HG02678 (cell line): Measurements from ENCODE around the gene NTM.
A peak's percentile ranks its signal among the peaks of the same experiment; 100 is the strongest.
"Not testable (repeated sequence)": the region's sequence is repeated elsewhere in the genome, so short reads cannot be mapped to it uniquely, and the experiment has no call there.

ENCODE experiments used
- ATAC-seq: cut with Tn5 transposase; IDR thresholded peaks from one replicate; pipeline ENCODE4 v1.9.1; 2021; ENCODE audit warnings: mild to moderate bottlenecking, moderate library complexity; ENCODE audit not compliant: unreplicated experiment

NTM gene

DNA sequence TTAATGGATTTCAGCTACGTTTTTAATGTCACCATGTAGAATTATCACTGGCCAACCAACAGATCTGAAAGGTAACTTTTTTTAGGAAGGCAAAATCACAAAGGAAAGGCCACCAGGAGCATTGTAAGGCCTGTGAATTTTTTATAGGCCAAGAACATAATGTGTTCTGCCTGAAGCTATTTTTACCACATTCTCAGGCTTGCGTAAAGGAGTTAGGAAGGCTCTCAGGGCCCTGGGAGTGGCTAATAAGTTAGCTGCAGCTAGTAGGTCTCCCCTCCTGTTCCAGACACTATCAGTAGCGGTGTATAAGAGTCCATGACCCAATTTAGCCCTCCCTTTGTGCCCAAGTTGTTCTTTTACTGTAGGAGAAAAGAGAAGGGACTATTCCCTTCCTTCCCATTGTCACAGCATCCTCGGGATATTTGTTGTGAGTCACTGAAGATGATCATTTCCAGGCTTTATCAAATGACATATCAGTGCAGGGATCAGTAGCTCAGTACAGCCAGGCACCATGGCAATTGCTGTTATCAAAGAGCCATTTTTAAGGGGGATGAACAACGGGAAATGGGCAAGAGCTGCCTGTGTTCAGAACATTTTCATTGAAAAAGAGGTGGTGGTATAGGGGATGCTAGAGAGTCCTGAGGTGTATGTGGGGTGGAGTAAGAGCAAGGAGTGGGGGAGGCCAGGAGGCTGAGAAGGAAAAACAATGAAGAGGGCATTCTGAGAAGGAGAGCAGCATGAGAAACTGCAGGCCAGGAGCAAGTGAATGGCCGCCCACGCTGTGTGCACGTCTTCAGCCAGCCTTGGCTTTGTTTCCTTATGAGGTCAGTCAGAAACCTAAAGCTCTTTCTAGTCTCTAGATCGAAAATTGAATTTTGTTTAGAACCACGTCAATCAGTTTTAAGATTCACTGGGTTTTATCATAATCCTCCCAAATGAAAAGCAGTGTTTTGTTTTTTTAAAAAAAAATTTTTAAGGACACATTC is 940.3 kb downstream of the NTM start:
- no peak for ATAC-seq

DNA sequence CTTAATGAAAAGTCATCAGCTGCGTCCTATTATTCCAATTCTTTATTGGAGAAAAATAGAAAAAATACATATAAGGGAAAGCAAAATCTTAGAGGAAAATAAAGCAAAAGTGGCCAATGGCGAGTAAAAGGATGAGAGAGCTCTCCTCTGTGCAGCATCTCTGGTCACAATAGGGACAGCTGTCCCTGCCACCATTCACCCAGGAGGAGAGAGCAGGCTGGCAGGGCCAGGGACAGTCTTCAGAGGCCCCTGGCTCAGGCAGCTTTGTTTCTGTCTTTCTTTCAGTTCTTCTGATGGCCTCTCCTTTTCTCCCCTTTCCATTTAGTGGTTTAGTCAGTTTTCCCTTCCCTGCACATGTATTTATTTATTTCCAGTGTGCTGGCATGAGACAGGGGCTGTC is 941.3 kb downstream of the NTM start:
- ATAC-seq, result no peak

GRCh38 chr11:132312161-132312560 is 941.7 kb downstream of the NTM start:
- ATAC-seq, result no peak

DNA sequence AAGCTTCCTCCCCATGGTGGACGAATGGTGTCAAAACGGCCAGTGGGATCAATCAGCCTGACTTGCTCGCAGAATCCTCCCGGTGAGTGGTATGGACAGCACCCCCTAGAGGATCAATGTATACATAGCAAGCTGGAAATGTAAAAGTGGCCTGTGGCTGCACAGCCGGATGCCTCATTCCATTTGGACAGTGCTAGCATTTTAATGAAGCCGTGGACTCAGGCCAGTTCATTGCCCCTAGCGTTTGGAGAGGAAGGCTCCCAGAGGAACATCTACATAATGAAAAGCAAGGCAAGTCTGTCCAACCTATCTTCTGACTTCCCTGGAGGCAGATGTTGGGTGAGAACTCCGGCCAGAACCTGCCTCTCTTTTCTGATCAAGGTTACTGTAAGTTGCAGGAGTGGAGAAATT is 942.3 kb downstream of the NTM start:
- no peak for ATAC-seq

- no peak for ATAC-seq
These were observed 944.6 kb downstream of the NTM start for GRCh38 chr11:132314911-132315455.

GRCh38 chr11:132315696-132316095 is 945.3 kb downstream of the NTM start:
- no peak for ATAC-seq

DNA sequence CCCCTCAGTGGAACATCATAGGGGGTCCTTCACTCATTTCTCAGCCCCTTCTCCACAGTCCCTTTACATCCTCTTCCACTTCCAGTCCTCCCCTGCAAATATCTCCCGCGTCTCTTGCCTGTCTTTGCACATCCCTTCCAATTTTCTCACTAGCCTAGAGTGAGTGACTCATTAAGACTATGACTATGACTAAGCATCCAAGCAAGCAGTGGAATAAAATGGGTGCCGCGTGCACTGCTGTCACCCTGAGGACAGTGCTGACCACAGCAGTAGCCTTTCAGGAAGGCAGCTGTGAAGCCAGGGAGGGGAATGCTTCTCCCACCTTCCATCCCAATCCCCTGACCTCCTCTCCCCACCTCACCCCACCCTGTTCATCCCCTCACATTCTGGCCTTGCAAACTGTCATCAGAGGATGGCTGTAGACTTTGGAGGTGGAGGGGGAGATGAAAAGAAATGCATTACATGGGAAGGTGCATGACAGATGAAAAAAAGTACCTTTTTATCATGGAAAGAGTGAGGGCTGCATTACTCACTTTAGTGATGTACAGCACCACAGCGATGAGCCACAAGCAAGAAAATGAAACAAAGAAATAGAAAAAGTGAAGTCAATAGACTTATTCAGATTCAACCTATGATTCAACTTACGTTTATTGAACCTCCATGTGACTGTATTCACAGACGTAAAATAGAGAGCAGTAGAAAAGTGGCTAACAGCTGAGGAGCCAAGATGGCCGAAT is 948.2 kb downstream of the NTM start:
- ATAC-seq, result no peak

GRCh38 chr11:132319419-132319818 is 949.0 kb downstream of the NTM start:
- ATAC-seq, result not testable (repeated sequence)

GRCh38 chr11:132330515-132330914 is 960.1 kb downstream of the NTM start:
- ATAC-seq, result no peak

DNA sequence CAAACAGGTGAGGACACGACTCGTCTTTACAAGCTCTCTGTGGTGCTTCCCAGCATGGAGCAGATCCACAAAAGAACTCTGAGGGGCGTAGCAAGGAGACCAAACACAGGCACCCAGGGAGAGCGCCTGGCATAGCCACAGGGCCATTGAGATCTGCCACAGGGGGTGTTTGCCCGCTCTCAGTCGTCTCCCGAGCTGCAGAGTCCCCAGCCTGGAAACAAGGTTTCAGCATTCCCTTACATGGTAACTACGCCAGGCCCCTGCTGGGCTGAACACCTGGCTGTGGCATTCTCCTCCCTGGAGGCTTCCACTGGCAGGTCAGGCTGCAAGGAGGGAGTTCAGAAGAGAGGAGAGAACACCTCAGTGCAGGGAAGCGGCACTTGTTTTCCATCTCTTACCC is 962.1 kb downstream of the NTM start:
- ATAC-seq, result no peak

DNA sequence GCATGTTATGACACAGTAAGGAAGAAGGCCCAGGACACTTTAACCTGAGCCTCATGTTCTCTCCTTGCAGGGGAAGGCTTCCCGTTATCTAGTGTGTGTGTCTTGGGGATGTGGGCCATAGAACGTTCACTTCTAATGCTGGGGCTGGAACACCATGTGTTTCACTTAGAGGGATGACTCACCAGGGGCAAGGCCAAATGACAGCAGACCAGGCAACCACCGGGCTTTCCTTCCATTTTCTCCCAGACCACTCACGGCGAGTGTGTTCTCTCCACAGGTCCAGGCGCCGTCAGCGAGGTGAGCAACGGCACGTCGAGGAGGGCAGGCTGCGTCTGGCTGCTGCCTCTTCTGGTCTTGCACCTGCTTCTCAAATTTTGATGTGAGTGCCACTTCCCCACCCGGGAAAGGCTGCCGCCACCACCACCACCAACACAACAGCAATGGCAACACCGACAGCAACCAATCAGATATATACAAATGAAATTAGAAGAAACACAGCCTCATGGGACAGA is 964.4 kb downstream of the NTM start:
- ATAC-seq, result no peak

DNA sequence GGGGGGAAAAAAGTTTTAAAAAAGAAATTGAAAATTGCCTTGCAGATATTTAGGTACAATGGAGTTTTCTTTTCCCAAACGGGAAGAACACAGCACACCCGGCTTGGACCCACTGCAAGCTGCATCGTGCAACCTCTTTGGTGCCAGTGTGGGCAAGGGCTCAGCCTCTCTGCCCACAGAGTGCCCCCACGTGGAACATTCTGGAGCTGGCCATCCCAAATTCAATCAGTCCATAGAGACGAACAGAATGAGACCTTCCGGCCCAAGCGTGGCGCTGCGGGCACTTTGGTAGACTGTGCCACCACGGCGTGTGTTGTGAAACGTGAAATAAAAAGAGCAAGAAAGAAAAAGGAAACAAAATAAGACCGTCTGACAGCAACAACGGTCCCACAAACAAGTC is 964.9 kb downstream of the NTM start:
- no peak for ATAC-seq

DNA sequence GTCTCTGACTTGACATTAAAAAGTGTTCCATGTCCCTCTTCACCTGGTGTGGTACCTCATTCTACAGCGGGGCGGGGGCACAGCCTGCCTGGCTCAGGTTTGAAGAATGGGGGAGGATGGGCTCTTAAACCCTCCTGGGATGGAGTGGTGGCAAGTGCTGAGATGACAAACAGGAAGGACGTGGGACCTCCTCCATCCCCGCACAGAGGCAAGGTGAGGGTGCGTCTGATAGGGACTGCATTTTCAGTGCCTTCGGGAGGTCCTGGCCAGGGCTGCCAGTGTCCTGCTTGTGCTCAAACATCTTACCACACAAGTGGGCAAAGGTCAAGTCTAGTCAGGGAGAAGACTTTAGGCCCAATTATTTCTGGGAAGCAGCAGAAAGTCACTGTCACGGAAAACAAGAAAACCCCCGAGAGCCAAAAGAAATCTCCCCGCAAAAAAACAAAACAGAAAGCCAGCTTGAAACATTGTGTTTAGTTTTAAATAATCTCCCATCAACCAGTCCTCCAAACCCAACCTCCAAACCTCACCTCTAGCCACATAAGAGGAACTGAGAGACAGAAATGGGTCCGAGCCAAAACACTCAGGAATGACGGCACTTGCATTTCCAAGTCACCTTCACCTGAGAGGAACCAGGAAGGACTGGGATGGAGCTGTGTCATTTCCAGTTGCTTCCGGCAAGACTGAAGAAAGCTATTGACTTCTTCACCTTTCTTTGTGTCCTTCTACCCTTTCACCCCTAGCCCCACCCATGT is 966.5 kb downstream of the NTM start:
- no peak for ATAC-seq

- no peak for ATAC-seq
These were observed 967.5 kb downstream of the NTM start for GRCh38 chr11:132337819-132338416.

- no peak for ATAC-seq
These were observed 972.0 kb downstream of the NTM start for GRCh38 chr11:132342408-132342807.

DNA sequence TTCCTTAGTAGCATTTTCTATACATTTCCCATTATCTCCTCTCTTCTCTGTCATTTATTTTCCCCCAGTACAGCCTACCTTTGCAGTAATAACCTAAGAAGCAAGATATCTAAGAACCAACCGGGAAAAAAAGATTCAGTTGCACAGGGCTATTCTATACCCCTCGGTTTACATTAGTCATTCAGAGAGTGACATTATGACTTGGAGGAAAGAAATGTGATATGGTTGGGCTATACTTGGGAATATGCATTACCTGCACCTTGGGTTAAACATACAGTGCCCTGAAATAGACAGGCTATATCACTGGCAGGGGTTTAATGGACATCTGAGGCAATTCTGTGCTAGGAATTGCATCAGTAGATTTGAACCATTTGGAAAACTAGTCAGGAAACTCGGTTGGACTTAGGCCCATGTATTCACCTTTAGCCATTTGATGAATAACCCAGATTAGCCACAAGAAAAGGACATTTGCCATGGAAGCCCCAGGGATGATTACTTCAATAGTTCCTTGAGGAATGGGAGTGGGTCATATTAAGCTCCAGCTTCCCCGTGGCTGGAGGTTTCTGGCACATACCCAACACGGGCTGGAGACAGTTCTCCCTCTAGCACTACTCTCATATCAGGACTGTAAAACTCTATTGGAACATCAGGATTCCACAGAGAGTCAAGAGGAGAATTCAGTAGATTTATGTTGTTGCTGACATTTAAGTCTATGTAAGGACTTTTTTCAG is 973.2 kb downstream of the NTM start:
- ATAC-seq, result peak; percentile 61

- no peak for ATAC-seq
These were observed 976.2 kb downstream of the NTM start for GRCh38 chr11:132346558-132347148.

GRCh38 chr11:132347156-132348090 is 977.0 kb downstream of the NTM start:
- ATAC-seq, result no peak
